Measurements from ENCODE around the gene SLC25A51. TPM values are rescaled to one million over a fixed set of nuclear protein-coding genes. Genes with fewer than 3 reads are reported as not detected.
"Not testable (repeated sequence)": the region's sequence is repeated elsewhere in the genome, so short reads cannot be mapped to it uniquely, and the experiment has no call there.

The SLC25A51 gene
- total RNA-seq, 1 experiment from 2014 or later: 29.6 TPM

GRCh38 chr9:37889536-37889935, 14.4 kb downstream of the SLC25A51 start:
- no peak for DNase-seq (ENCODE audit: unreplicated experiment)
- Mint-ChIP-seq H3K27ac (ENCODE audit: low read depth, unreplicated experiment) (no peak overlapping the region), H3K9me3 (ENCODE audit: unreplicated experiment) (no peaks in the 10 kb centered on the region), H3K4me1 (ENCODE audit: insufficient read depth, unreplicated experiment) (no peaks in the 10 kb centered on the region), H3K36me3 (ENCODE audit: insufficient read depth, unreplicated experiment) (peaks cover 63% of the 10 kb centered on the region), H3K27me3 (ENCODE audit: insufficient read depth, unreplicated experiment) (no peaks in the 10 kb centered on the region), H3K4me3 (ENCODE audit: unreplicated experiment) (no peak overlapping the region)
- ChIA-PET CTCF (no interaction called here), POLR2A (no interaction called here)
- no peak for TF ChIP-seq CTCF (IDR thresholded peaks at IDR 0.05; ENCODE audit: unreplicated experiment)
- intact Hi-C loops (cut with micrococcal nuclease): no loop called here
- no TSS peak for BruUV-seq (replicated peaks)

GRCh38 chr9:37887977-37888583, 15.8 kb downstream of the SLC25A51 start:
- intact Hi-C loops (cut with micrococcal nuclease); DNase-seq (ENCODE audit: unreplicated experiment); H3K9me3 Mint-ChIP-seq (ENCODE audit: unreplicated experiment); H3K4me3 Mint-ChIP-seq (ENCODE audit: unreplicated experiment); H3K27me3 Mint-ChIP-seq (ENCODE audit: insufficient read depth, unreplicated experiment); CTCF ChIA-PET; H3K4me1 Mint-ChIP-seq (ENCODE audit: insufficient read depth, unreplicated experiment); H3K27ac Mint-ChIP-seq (ENCODE audit: low read depth, unreplicated experiment): not testable (repeated sequence)
- peaks cover 51% of the 10 kb centered on the region for H3K36me3 Mint-ChIP-seq (ENCODE audit: insufficient read depth, unreplicated experiment)
- POLR2A ChIA-PET: interaction anchor here (1.0 kb wide), 1 partner anchor 103 kb away, joined by 3 read pairs; the partner anchor contains the start of gene EXOSC3
- BruUV-seq (replicated peaks): TSS peak; percentile 10

DNA sequence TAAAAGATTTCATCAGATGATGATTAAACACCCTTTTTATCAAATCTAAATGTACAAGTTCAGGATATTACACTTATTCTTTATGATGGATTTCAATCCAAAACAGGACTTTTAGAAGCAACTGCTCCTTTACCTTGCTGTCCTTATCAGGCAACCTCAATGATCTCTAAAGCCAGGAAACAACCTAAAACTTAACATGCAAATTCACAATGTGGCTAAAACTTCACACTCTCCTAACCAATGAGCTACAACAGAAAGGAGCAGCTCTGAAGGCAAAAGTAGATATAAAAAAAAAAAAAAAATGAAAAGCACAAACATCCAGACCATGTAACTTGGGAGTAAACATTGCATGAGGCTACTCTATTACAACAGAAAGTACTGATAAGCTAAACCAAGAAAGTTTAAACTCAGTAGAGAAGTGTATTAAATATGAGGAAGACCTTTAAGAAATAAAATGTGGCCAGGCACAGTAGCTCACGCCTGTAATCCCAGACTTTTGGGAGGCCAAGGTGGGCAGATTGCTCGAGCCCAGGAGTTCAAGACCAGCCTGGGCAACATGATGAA, 22.9 kb downstream of the SLC25A51 start:
- no peaks in the 10 kb centered on the region for H3K9me3 Mint-ChIP-seq (ENCODE audit: unreplicated experiment)
- peaks cover 34% of the 10 kb centered on the region for H3K36me3 Mint-ChIP-seq (ENCODE audit: insufficient read depth, unreplicated experiment)
- H3K4me3 Mint-ChIP-seq (ENCODE audit: unreplicated experiment): no peak overlapping the region
- ChIA-PET CTCF (no interaction called here), POLR2A (interaction anchor here (0.7 kb wide), 1 partner anchor 151 kb away, joined by 3 read pairs; no protein-coding TSS in a partner anchor)
- intact Hi-C loops (cut with micrococcal nuclease): no loop called here
- no TSS peak for BruUV-seq (replicated peaks)
- DNase-seq (ENCODE audit: unreplicated experiment): no peak
- H3K27me3 Mint-ChIP-seq (ENCODE audit: insufficient read depth, unreplicated experiment): no peaks in the 10 kb centered on the region
- H3K4me1 Mint-ChIP-seq (ENCODE audit: insufficient read depth, unreplicated experiment): no peaks in the 10 kb centered on the region
- H3K27ac Mint-ChIP-seq (ENCODE audit: low read depth, unreplicated experiment): no peak overlapping the region
- TF ChIP-seq CTCF (IDR thresholded peaks at IDR 0.05; ENCODE audit: unreplicated experiment): no peak

GRCh38 chr9:37876376-37876775, 27.6 kb downstream of the SLC25A51 start:
- Mint-ChIP-seq H3K4me1 (ENCODE audit: insufficient read depth, unreplicated experiment) (no peaks in the 10 kb centered on the region), H3K36me3 (ENCODE audit: insufficient read depth, unreplicated experiment) (peaks cover 34% of the 10 kb centered on the region), H3K9me3 (ENCODE audit: unreplicated experiment) (no peaks in the 10 kb centered on the region), H3K27ac (ENCODE audit: low read depth, unreplicated experiment) (no peak overlapping the region), H3K27me3 (ENCODE audit: insufficient read depth, unreplicated experiment) (no peaks in the 10 kb centered on the region), H3K4me3 (ENCODE audit: unreplicated experiment) (no peak overlapping the region)
- POLR2A ChIA-PET: interaction anchor here (0.6 to 0.7 kb wide), 2 partner anchors 68 to 947 kb away, joined by 3 read pairs; no protein-coding TSS in a partner anchor
- BruUV-seq (replicated peaks): no TSS peak
- TF ChIP-seq CTCF (IDR thresholded peaks at IDR 0.05; ENCODE audit: unreplicated experiment): no peak
- intact Hi-C loops (cut with micrococcal nuclease): no loop called here
- DNase-seq (ENCODE audit: unreplicated experiment): no peak
- CTCF ChIA-PET: no interaction called here
